ENCODE measurements around the gene HSPA9. TPM values are rescaled to one million over a fixed set of nuclear protein-coding genes. Genes with fewer than 3 reads are reported as not detected.

HSPA9 gene
- total RNA-seq, 3 donors from 2014 or later: 170 to 182 (median 173) TPM

- TF ChIP-seq CTCF (IDR thresholded peaks at IDR 0.05): no peak
- no peaks in the 10 kb centered on the region for H3K9me3 ChIP-seq
Observed at GRCh38 chr5:138600446-138600845, 25.2 kb upstream of the HSPA9 start.

GRCh38 chr5:138597661-138598400 lies 22.6 kb upstream of the HSPA9 start:
- TF ChIP-seq CTCF (IDR thresholded peaks at IDR 0.05): no peak
- intact Hi-C loops (cut with DNase I, micrococcal nuclease): loop anchor here in 1 of 2 donors (10.0 kb wide), 1 partner anchor 667 kb away; no protein-coding TSS in a partner anchor
- no peaks in the 10 kb centered on the region for H3K4me1 ChIP-seq (ENCODE audit: low read depth)
- DNase-seq (no peak), ATAC-seq (no peak)
- H3K4me3 ChIP-seq: no peak overlapping the region
- no peaks in the 10 kb centered on the region for H3K36me3 ChIP-seq (ENCODE audit: low read depth)
- no peaks in the 10 kb centered on the region for H3K9me3 ChIP-seq

More at GRCh38 chr5:138600446-138600845, 25.2 kb upstream of the HSPA9 start:
- intact Hi-C loops (cut with DNase I, micrococcal nuclease): no loop called here
- H3K4me3 ChIP-seq: no peak overlapping the region
- no peaks in the 10 kb centered on the region for H3K4me1 ChIP-seq (ENCODE audit: low read depth)
- no peak for ATAC-seq
- no peak for DNase-seq
- no peaks in the 10 kb centered on the region for H3K36me3 ChIP-seq (ENCODE audit: low read depth)

- TF ChIP-seq CTCF (IDR thresholded peaks at IDR 0.05): no peak
- intact Hi-C loops (cut with DNase I, micrococcal nuclease): loop anchor here in 1 of 2 donors (10.0 kb wide), 1 partner anchor 669 kb away; no protein-coding TSS in a partner anchor
- Histone ChIP-seq H3K4me3 (no peak overlapping the region), H3K36me3 (ENCODE audit: low read depth) (no peaks in the 10 kb centered on the region), H3K9me3 (no peaks in the 10 kb centered on the region), H3K4me1 (ENCODE audit: low read depth) (no peaks in the 10 kb centered on the region)
- no peak for DNase-seq
- ATAC-seq: no peak
Observed at GRCh38 chr5:138596105-138596881, 21.1 kb upstream of the HSPA9 start.

- Histone ChIP-seq H3K36me3 (ENCODE audit: low read depth) (no peaks in the 10 kb centered on the region), H3K9me3 (no peaks in the 10 kb centered on the region), H3K4me1 (ENCODE audit: low read depth) (no peaks in the 10 kb centered on the region), H3K4me3 (no peak overlapping the region)
- ATAC-seq: no peak
- no peak for TF ChIP-seq CTCF (IDR thresholded peaks at IDR 0.05)
- intact Hi-C loops (cut with DNase I, micrococcal nuclease): loop anchor here in 1 of 2 donors (10.0 kb wide), 1 partner anchor 670 kb away; no protein-coding TSS in a partner anchor
- no peak for DNase-seq
Observed at GRCh38 chr5:138595180-138595795, 20.1 kb upstream of the HSPA9 start.

- H3K4me3 ChIP-seq: no peak overlapping the region
- DNase-seq (no peak), ATAC-seq (no peak)
- no peak for TF ChIP-seq CTCF (IDR thresholded peaks at IDR 0.05)
- intact Hi-C loops (cut with DNase I, micrococcal nuclease): loop anchor here in 1 of 2 donors (10.0 kb wide), 1 partner anchor 670 kb away; no protein-coding TSS in a partner anchor
- no peaks in the 10 kb centered on the region for H3K9me3 ChIP-seq
- no peaks in the 10 kb centered on the region for H3K36me3 ChIP-seq (ENCODE audit: low read depth)
- no peaks in the 10 kb centered on the region for H3K4me1 ChIP-seq (ENCODE audit: low read depth)
Observed at GRCh38 chr5:138594305-138595058, 19.3 kb upstream of the HSPA9 start.

Measured in mucosa of descending colon (tissue), 3 donors.